H1 (cell line): Measurements from ENCODE around the gene SH3BP5. TPM values are rescaled to one million over a fixed set of nuclear protein-coding genes. Genes with fewer than 3 reads are reported as not detected.

Source experiments
- CTCF ChIA-PET: fragments of 300-600 bp; sonication (Branson Sonifier 250); formaldehyde crosslinking; loops from one replicate; lab custom pipeline; 2021; ENCODE audit not compliant: partially characterized antibody; lab: Charles Lee
- POLR2A ChIA-PET: fragments of 300-600 bp; sonication (Branson Sonifier 250); formaldehyde crosslinking; loops from one replicate; lab custom pipeline; 2021; ENCODE audit warnings: inconsistent platforms; ENCODE audit not compliant: partially characterized antibody; lab: Charles Lee
- DNase-seq, 2 experiments: peaks; one replicate each; pipeline versions ENCODE4 v3.0.0 to v3.0.0-alpha.2; 2010 to 2022; ENCODE audit warnings: low spot score in 2 of 2, low read depth in 1 of 2, mixed read lengths in 1 of 2
- FAIRE-seq: peaks from 2 replicates; lab custom pipeline; 2011; peaks lifted over from hg19 to GRCh38; lab: Jason Lieb, UNC
- H2AFZ ChIP-seq: 2 replicates; pipeline ENCODE4 v1.8.1; 2012; ENCODE audit warnings: low read length, inconsistent platforms
- H2AK5ac ChIP-seq: 2 replicates; pipeline ENCODE4 v1.6.1; 2013; ENCODE audit warnings: low read depth, low read length
- H2BK120ac ChIP-seq: replicated peaks from 2 replicates; pipeline ENCODE3; 2013; ENCODE audit warnings: low read depth, low read length, inconsistent platforms
- H2BK12ac ChIP-seq: 2 replicates; pipeline ENCODE4 v1.6.1; 2013; ENCODE audit warnings: low read depth, low read length
- H2BK15ac ChIP-seq: 2 replicates; pipeline ENCODE4 v1.6.1; 2013; ENCODE audit warnings: low read length
- H2BK20ac ChIP-seq: 2 replicates; pipeline ENCODE4 v1.6.1; 2013; ENCODE audit warnings: low read length
- H2BK5ac ChIP-seq: 2 replicates; pipeline ENCODE4 v1.6.1; 2013; ENCODE audit warnings: low read depth, low read length
- H3K14ac ChIP-seq: 2 replicates; pipeline ENCODE4 v1.6.1; 2013; ENCODE audit warnings: inconsistent platforms; ENCODE audit not compliant: insufficient read length
- H3K18ac ChIP-seq: 2 replicates; pipeline ENCODE4 v1.6.1; 2013; ENCODE audit warnings: low read length; ENCODE audit errors: extremely low read depth
- H3K23ac ChIP-seq: 2 replicates; pipeline ENCODE4 v1.6.1; 2013; ENCODE audit warnings: inconsistent platforms; ENCODE audit not compliant: insufficient read length
- H3K23me2 ChIP-seq: 2 replicates; pipeline ENCODE4 v1.6.1; 2013; ENCODE audit warnings: low read depth, low read length
- H3K27ac ChIP-seq: 2 replicates; pipeline ENCODE4 v1.6.1; 2011; ENCODE audit warnings: low read depth, low read length, inconsistent platforms
- H3K27me3 ChIP-seq, 4 experiments: replicated peaks in 1 of 4; 1 replicate in 1 of 4; 2 replicates in 3 of 4; pipeline versions ENCODE4 v1.6.1 to v1.8.1; 2011 to 2013; ENCODE audit warnings: low read length in 3 of 4, mild to moderate bottlenecking in 3 of 4, inconsistent platforms in 2 of 4, mixed read lengths in 2 of 4, moderate library complexity in 1 of 4; ENCODE audit not compliant: control insufficient read depth in 3 of 4, insufficient read depth in 3 of 4; ENCODE audit errors: extremely low read depth in 1 of 4
- H3K36me3 ChIP-seq, 4 experiments: 2 replicates each; pipeline versions ENCODE4 v1.6.1 to v1.8.1; 2011 to 2013; ENCODE audit warnings: mild to moderate bottlenecking in 4 of 4, low read length in 3 of 4, moderate library complexity in 2 of 4, control low read depth in 1 of 4, inconsistent platforms in 1 of 4; ENCODE audit not compliant: insufficient read depth in 4 of 4, control insufficient read depth in 2 of 4
- H3K4ac ChIP-seq: replicated peaks from 2 replicates; pipeline ENCODE3; 2013; ENCODE audit warnings: low read length, low read depth, mixed read lengths, inconsistent platforms; ENCODE audit not compliant: insufficient read length
- H3K4me1 ChIP-seq, 4 experiments: replicated peaks in 1 of 4; 1 replicate in 1 of 4; 2 replicates in 3 of 4; pipeline versions ENCODE4 v1.6.1 to v1.8.1; 2011 to 2013; ENCODE audit warnings: low read length in 3 of 4, inconsistent platforms in 2 of 4, mixed read lengths in 1 of 4; ENCODE audit not compliant: insufficient read depth in 4 of 4, control insufficient read depth in 3 of 4
- H3K4me2 ChIP-seq, 2 experiments: 2 replicates each; pipeline versions ENCODE4 v1.6.1 to v1.8.1; 2011 to 2013; ENCODE audit warnings: low read depth in 2 of 2, low read length in 2 of 2, control low read depth in 1 of 2, inconsistent platforms in 1 of 2, mild to moderate bottlenecking in 1 of 2; ENCODE audit not compliant: insufficient read depth in 1 of 2
- H3K4me3 ChIP-seq, 4 experiments: fragments of 200-600, 300-600 bp in 1 of 4; sonication (generic), shearing (Covaris generic), sonication (Bioruptor Twin) in 1 of 4; 2 replicates each; pipeline versions ENCODE4 v1.5.1 to v1.8.1; 2011 to 2016; ENCODE audit warnings: low read length in 4 of 4, low read depth in 3 of 4, control low read depth in 2 of 4, inconsistent platforms in 2 of 4, mild to moderate bottlenecking in 2 of 4, mixed read lengths in 1 of 4, moderate library complexity in 1 of 4; ENCODE audit not compliant: insufficient read depth in 2 of 4; ENCODE audit errors: extremely low read depth in 1 of 4
- H3K56ac ChIP-seq: replicated peaks from 2 replicates; pipeline ENCODE3; 2013; ENCODE audit warnings: low read depth, mild to moderate bottlenecking, mixed read lengths, low read length, inconsistent platforms; ENCODE audit not compliant: insufficient read length
- H3K79me1 ChIP-seq: 2 replicates; pipeline ENCODE4 v1.6.1; 2013; ENCODE audit warnings: low read depth, low read length, control low read depth
- H3K79me2 ChIP-seq, 2 experiments: 2 replicates each; pipeline versions ENCODE4 v1.6.1 to v1.8.1; 2012 to 2013; ENCODE audit warnings: low read length in 2 of 2, mild to moderate bottlenecking in 2 of 2, inconsistent platforms in 1 of 2; ENCODE audit not compliant: insufficient read depth in 2 of 2, control insufficient read depth in 1 of 2
- H3K9ac ChIP-seq, 4 experiments: replicated peaks in 1 of 4; 1 replicate in 1 of 4; 2 replicates in 3 of 4; pipeline versions ENCODE4 v1.6.1 to v1.8.1; 2011 to 2013; ENCODE audit warnings: low read depth in 3 of 4, low read length in 3 of 4, control low read depth in 2 of 4, mild to moderate bottlenecking in 2 of 4, moderate library complexity in 2 of 4, inconsistent platforms in 1 of 4; ENCODE audit errors: extremely low read depth in 1 of 4
- H3K9me3 ChIP-seq, 2 experiments: 2 replicates each; pipeline versions ENCODE4 v1.6.1 to v1.8.1; 2012 to 2013; ENCODE audit warnings: mild to moderate bottlenecking in 2 of 2, moderate library complexity in 2 of 2, control low read depth in 1 of 2, inconsistent platforms in 1 of 2, low read depth in 1 of 2, low read length in 1 of 2, mixed read lengths in 1 of 2; ENCODE audit not compliant: insufficient read depth in 2 of 2
- H4K20me1 ChIP-seq, 2 experiments: replicated peaks in 1 of 2; 2 replicates each; pipeline versions ENCODE3 to v1.8.1; 2011 to 2013; ENCODE audit warnings: inconsistent platforms in 2 of 2, low read length in 2 of 2, mild to moderate bottlenecking in 1 of 2; ENCODE audit not compliant: insufficient read depth in 2 of 2, control insufficient read depth in 1 of 2
- H4K5ac ChIP-seq: 2 replicates; pipeline ENCODE4 v1.6.1; 2013; ENCODE audit warnings: low read length, low read depth, mixed read lengths, inconsistent platforms; ENCODE audit not compliant: insufficient read length
- H4K8ac ChIP-seq: 2 replicates; pipeline ENCODE4 v1.8.0; 2013; ENCODE audit warnings: mild to moderate bottlenecking, moderate library complexity, low read length, inconsistent platforms; ENCODE audit not compliant: insufficient read depth; ENCODE audit errors: extremely low read depth
- H4K91ac ChIP-seq: replicated peaks from 2 replicates; pipeline ENCODE3; 2013; ENCODE audit warnings: low read length, mixed read lengths, inconsistent platforms; ENCODE audit not compliant: insufficient read length
- CREB1 ChIP-seq: IDR thresholded peaks from 2 replicates; pipeline ENCODE4 v1.6.1; 2012; ENCODE audit warnings: inconsistent platforms
- EP300 ChIP-seq, 2 experiments: IDR thresholded peaks; 1 replicate in 1 of 2; 2 replicates in 1 of 2; pipeline ENCODE4 v1.6.1; 2011 to 2012; ENCODE audit warnings: low read depth in 2 of 2, low read length in 2 of 2, mild to moderate bottlenecking in 2 of 2, borderline replicate concordance in 1 of 2, inconsistent platforms in 1 of 2, moderate library complexity in 1 of 2
- JUND ChIP-seq: IDR thresholded peaks from 2 replicates; pipeline ENCODE4 v1.6.1; 2011; ENCODE audit warnings: mild to moderate bottlenecking, improper control_type of control experiment, low read length
- KDM1A ChIP-seq: fragments of 200-600, 300-600 bp; sonication (generic); IDR thresholded peaks from 2 replicates; pipeline ENCODE4 v1.7.1; 2016; ENCODE audit warnings: mild to moderate bottlenecking, low read length, borderline replicate concordance
- KDM4A ChIP-seq: IDR thresholded peaks from one replicate; pipeline ENCODE4 v1.7.1; 2012; ENCODE audit warnings: low read depth, mild to moderate bottlenecking, moderate library complexity, low read length, inconsistent platforms; ENCODE audit not compliant: severe bottlenecking
- NANOG ChIP-seq: IDR thresholded peaks from 2 replicates; pipeline ENCODE4 v1.6.1; 2011; ENCODE audit warnings: low read length, low read depth, mild to moderate bottlenecking, inconsistent platforms; ENCODE audit not compliant: insufficient read depth, poor library complexity, severe bottlenecking
- POLR2AphosphoS5 ChIP-seq: IDR thresholded peaks from 2 replicates; pipeline ENCODE4 v1.6.1; 2011; ENCODE audit warnings: low read depth, low read length
- RAD21 ChIP-seq, 2 experiments: IDR thresholded peaks in 1 of 2; conservative IDR thresholded peaks in 1 of 2; 2 replicates each; pipeline ENCODE4 v1.6.1; 2011; ENCODE audit warnings: low read depth in 2 of 2, low read length in 2 of 2, improper control_type of control experiment in 1 of 2, inconsistent platforms in 1 of 2, mild to moderate bottlenecking in 1 of 2, moderate library complexity in 1 of 2
- RBBP5 ChIP-seq: IDR thresholded peaks from 2 replicates; pipeline ENCODE4 v1.7.1; 2012; ENCODE audit warnings: low read depth, mild to moderate bottlenecking, inconsistent platforms, low read length, moderate library complexity, borderline replicate concordance
- SP1 ChIP-seq: IDR thresholded peaks from 2 replicates; pipeline ENCODE4 v1.6.1; 2011; ENCODE audit warnings: low read depth, low read length
- SUZ12 ChIP-seq: fragments of 200-600 bp; sonication (generic); IDR thresholded peaks from 2 replicates; pipeline ENCODE4 v1.6.1; 2012; ENCODE audit warnings: mild to moderate bottlenecking, inconsistent platforms, low read length, moderate library complexity, mixed read lengths
- TEAD4 ChIP-seq: IDR thresholded peaks from 2 replicates; pipeline ENCODE4 v1.6.1; 2012; ENCODE audit warnings: low read depth, low read length, inconsistent platforms, mixed read lengths
- WGBS, 2 experiments: shearing (Covaris generic) in 1 of 2; methylation state at CpG; one replicate each; pipeline versions ENCODE4 v1.1.6 to v1.1.7; 2013 to 2015; ENCODE audit warnings: low lambda C conversion rate in 2 of 2, mixed read lengths in 2 of 2, inconsistent platforms in 1 of 2, low coverage in 1 of 2, missing lambda C conversion rate in 1 of 2; ENCODE audit not compliant: insufficient replicate concordance in 2 of 2, insufficient coverage in 1 of 2, insufficient read length in 1 of 2; ENCODE audit errors: extremely low coverage in 1 of 2, missing lambda C conversion rate in 1 of 2; 5-methylcytosine and 5-hydroxymethylcytosine counted together
- polyA plus RNA-seq, 7 experiments: library from polyadenylated mRNA; depleted of rRNA in 3 of 7; stranded (reverse) in 5 of 7; unstranded in 2 of 7; fragments of >200 nt in 5 of 7; fragments of 200-250 nt in 2 of 7; gene quantifications; 1 replicate in 5 of 7; 2 replicates in 1 of 7; 4 replicates in 1 of 7; pipeline versions ENCODE4 v1.2.1 to v1.2.3, GENCODE V29; 2011 to 2013; ENCODE audit warnings: missing spikeins in 2 of 7, mixed read lengths in 2 of 7
- total RNA-seq: library from RNA; stranded (reverse); fragmentation: NEBNext Ultra II Directional; extraction: Animal tissue kit (Norgen Biotek cat#: 25700); gene quantifications from 2 replicates; pipeline ENCODE4 v1.2.1, GENCODE V29; 2021
- TF ChIP-seq, protein P1 (sequence below): IDR thresholded peaks from 2 replicates; pipeline ENCODE4 v1.6.1; 2011; ENCODE audit warnings: low read length, improper control_type of control experiment

The SH3BP5 gene
- total and polyA plus RNA-seq, 2 of the 8 experiments (the other 6 are each of a cell fraction or from before 2014, with no cell fraction given) = 7.1 to 9.7 TPM

DNA sequence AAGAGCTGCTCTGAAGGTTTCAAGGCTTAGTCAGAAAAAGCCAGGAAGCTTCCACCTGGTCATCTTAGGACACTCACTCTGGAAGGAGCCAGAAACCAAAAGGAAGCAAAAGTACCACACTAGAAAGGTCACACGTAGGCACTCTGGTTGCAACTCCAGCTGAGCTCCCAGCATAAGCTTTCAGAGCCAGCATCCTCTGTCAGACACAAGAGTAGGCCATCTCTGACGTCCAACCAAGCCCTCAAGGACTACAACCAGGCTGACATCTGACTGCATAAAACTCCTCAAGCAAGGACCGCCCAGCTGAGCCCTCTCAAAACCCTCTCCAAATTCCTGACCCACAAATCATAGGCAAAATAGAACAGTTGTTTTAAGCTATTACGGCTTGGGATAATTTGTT is 12.8 kb downstream of the SH3BP5 start:
- no peak for FAIRE-seq
- Histone ChIP-seq H3K4me3 (no peak overlapping the region), H2BK20ac (no peak overlapping the region), H4K91ac (no peak overlapping the region), H2AFZ (no peak overlapping the region), H3K9ac (no peak overlapping the region), H3K27ac (no peak overlapping the region), H3K4me1 (peaks cover 0 to 2% (median under 1%) of the 10 kb centered on the region in 4 experiments; a peak in 1 of 7 replicates), H3K79me2 (peaks cover 0 to 3% of the 10 kb centered on the region in 2 experiments; a peak in 1 of 4 replicates), H4K8ac (no peak overlapping the region), H3K18ac (no peak overlapping the region), H3K79me1 (no peaks in the 10 kb centered on the region; the same call in 1 of the 2 replicates), H4K5ac (no peak overlapping the region), H3K23ac (no peak overlapping the region), H3K27me3 (no peaks in the 10 kb centered on the region), H3K9me3 (no peaks in the 10 kb centered on the region), H2BK120ac (no peak overlapping the region), H4K20me1 (no peaks in the 10 kb centered on the region), H3K23me2 (no peaks in the 10 kb centered on the region), H3K14ac (no peak overlapping the region), H3K4me2 (no peak overlapping the region), H2BK15ac (no peak overlapping the region), H3K4ac (no peak overlapping the region), H2BK5ac (no peak overlapping the region), H3K36me3 (no peaks in the 10 kb centered on the region), H3K56ac (no peak overlapping the region), H2AK5ac (no peak overlapping the region), H2BK12ac (no peak overlapping the region)
- ChIA-PET POLR2A (no interaction called here), CTCF (interaction anchor here (0.6 to 3.6 kb wide), 7 partner anchors 10 to 52 kb away, joined by 3 to 21 read pairs (median 6); partner anchors contain the start of gene SH3BP5)
- 86% methylated on average over 4 of the region's 4 CpGs; no CpG with 5 or more reads in 1 of the 2 experiments for WGBS, 2 experiments
- DNase-seq = no peak
- TF ChIP-seq POLR2AphosphoS5 (no peak), SUZ12 (no peak), KDM1A (no peak), SP1 (no peak), KDM4A (no peak), EP300 (IDR thresholded peaks at IDR 0.05; ENCODE audit: borderline replicate concordance in 1 of 2, low read depth in 2 of 2, low read length in 2 of 2) (no peak), CREB1 (no peak), RBBP5 (no peak), JUND (no peak), NANOG (no peak), RAD21 (IDR thresholded peaks at IDR 0.05 in 1 of 2, conservative IDR thresholded peaks at IDR 0.05 in 1 of 2; ENCODE audit: low read depth in 2 of 2, low read length in 2 of 2) (no peak), TEAD4 (no peak)
- TF ChIP-seq, protein P1, sequence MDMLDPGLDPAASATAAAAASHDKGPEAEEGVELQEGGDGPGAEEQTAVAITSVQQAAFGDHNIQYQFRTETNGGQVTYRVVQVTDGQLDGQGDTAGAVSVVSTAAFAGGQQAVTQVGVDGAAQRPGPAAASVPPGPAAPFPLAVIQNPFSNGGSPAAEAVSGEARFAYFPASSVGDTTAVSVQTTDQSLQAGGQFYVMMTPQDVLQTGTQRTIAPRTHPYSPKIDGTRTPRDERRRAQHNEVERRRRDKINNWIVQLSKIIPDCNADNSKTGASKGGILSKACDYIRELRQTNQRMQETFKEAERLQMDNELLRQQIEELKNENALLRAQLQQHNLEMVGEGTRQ = no peak
